HCT116 (cell line): ENCODE measurements around the gene CEP170B. TPM values are rescaled to one million over a fixed set of nuclear protein-coding genes. Genes with fewer than 3 reads are reported as not detected.
"Not testable (repeated sequence)": the region's sequence is repeated elsewhere in the genome, so short reads cannot be mapped to it uniquely, and the experiment has no call there.

ENCODE experiments used
- ATAC-seq: fragments of 200-7000 bp; cut with Tn5 transposase; 2 replicates; pipeline ENCODE4 v1.9.1; 2020; ENCODE audit warnings: mild to moderate bottlenecking, moderate library complexity
- BruUV-seq: library from RNA; stranded (reverse); fragments of 400-500 nt; replicated peaks from 2 replicates; lab custom pipeline; 2021; lab: Mats Ljungman, UMichigan
- CTCF ChIA-PET: fragments of 300-600 bp; sonication (Branson Sonifier 250); formaldehyde crosslinking; loops from one replicate; lab custom pipeline; 2021; ENCODE audit warnings: antibody characterized with exemption; lab: Charles Lee
- POLR2A ChIA-PET: fragments of 300-600, 350-600 bp; sonication (Branson Sonifier 250); formaldehyde crosslinking; loops from one replicate; lab custom pipeline; 2021; ENCODE audit warnings: antibody characterized with exemption; lab: Charles Lee
- RAD21 ChIA-PET, 2 experiments: fragments of 300-600 bp; sonication (Branson Sonifier 250); formaldehyde crosslinking; loops; one replicate each; lab custom pipeline; 2023; ENCODE audit warnings: low total read pairs in 2 of 2; ENCODE audit not compliant: uncharacterized antibody in 2 of 2, unreplicated experiment in 2 of 2, low non-redundant PET in 1 of 2; lab: Charles Lee
- DNase-seq: peaks from one replicate; pipeline ENCODE4 v3.0.0-alpha.2; 2010; ENCODE audit warnings: low read depth, low spot score
- H2AFZ ChIP-seq: fragments of 200-600 bp; shearing (Covaris generic), sonication (generic); 2 replicates; pipeline ENCODE4 v1.6.1; 2017; ENCODE audit warnings: low read depth, mixed run types, mixed read lengths, antibody characterized with exemption, low read length; ENCODE audit not compliant: poor library complexity, severe bottlenecking
- H3K27ac ChIP-seq: 2 replicates; pipeline ENCODE4 v1.5.1; 2012; ENCODE audit warnings: low read depth, low read length
- H3K27me3 ChIP-seq: fragments of 200-600 bp; sonication (generic); 2 replicates; pipeline ENCODE4 v1.6.1; 2016; ENCODE audit warnings: mixed run types, low read length, mixed read lengths; ENCODE audit not compliant: insufficient read depth
- H3K36me3 ChIP-seq, 2 experiments: fragments of 200-500 bp in 1 of 2; fragments of 200-600 bp in 1 of 2; sonication (Bioruptor generic) in 1 of 2; sonication (generic) in 1 of 2; 2 replicates each; pipeline versions ENCODE4 v1.5.1 to v1.6.1; 2014 to 2016; ENCODE audit warnings: low read length in 2 of 2, inconsistent platforms in 1 of 2, mixed read lengths in 1 of 2, mixed run types in 1 of 2; ENCODE audit not compliant: insufficient read depth in 2 of 2, control insufficient read depth in 1 of 2
- H3K4me1 ChIP-seq, 2 experiments: fragments of 200-600 bp in 1 of 2; sonication (generic) in 1 of 2; 2 replicates each; pipeline versions ENCODE4 v1.5.1 to v1.6.1; 2012 to 2017; ENCODE audit warnings: low read length in 2 of 2, inconsistent platforms in 1 of 2, mild to moderate bottlenecking in 1 of 2, mixed read lengths in 1 of 2, mixed run types in 1 of 2, moderate library complexity in 1 of 2; ENCODE audit not compliant: insufficient read depth in 2 of 2, control insufficient read depth in 1 of 2
- H3K4me2 ChIP-seq: fragments of 200-600 bp; sonication (generic); 2 replicates; pipeline ENCODE4 v1.6.1; 2017; ENCODE audit warnings: mixed run types, low read length, mixed read lengths
- H3K4me3 ChIP-seq, 2 experiments: fragments of 200-600 bp in 1 of 2; sonication (generic) in 1 of 2; replicated peaks in 1 of 2; 2 replicates each; pipeline ENCODE4 v1.5.1; 2011 to 2016; ENCODE audit warnings: low read length in 2 of 2, control low read depth in 1 of 2, low read depth in 1 of 2, mild to moderate bottlenecking in 1 of 2, mixed read lengths in 1 of 2, mixed run types in 1 of 2
- H3K79me2 ChIP-seq: fragments of 200-600 bp; sonication (generic); 2 replicates; pipeline ENCODE4 v1.6.1; 2017; ENCODE audit warnings: mild to moderate bottlenecking, mixed run types, low read length, moderate library complexity, mixed read lengths; ENCODE audit not compliant: insufficient read depth
- H3K9ac ChIP-seq: fragments of 200-600 bp; sonication (generic); 2 replicates; pipeline ENCODE4 v1.6.1; 2016; ENCODE audit warnings: low read length, mixed read lengths
- H3K9me2 ChIP-seq: fragments of 200-600 bp; sonication (generic), shearing (Covaris generic); 2 replicates; pipeline ENCODE4 v1.6.1; 2017; ENCODE audit warnings: mixed run types, mild to moderate bottlenecking, moderate library complexity; ENCODE audit not compliant: insufficient read depth
- H3K9me3 ChIP-seq, 2 experiments: fragments of 200-500 bp in 1 of 2; fragments of 200-600 bp in 1 of 2; sonication (Bioruptor generic) in 1 of 2; sonication (generic) in 1 of 2; 2 replicates each; pipeline ENCODE4 v1.6.1; 2014 to 2017; ENCODE audit warnings: low read length in 2 of 2, mixed read lengths in 2 of 2, inconsistent platforms in 1 of 2, low read depth in 1 of 2, mild to moderate bottlenecking in 1 of 2, mixed run types in 1 of 2, moderate library complexity in 1 of 2; ENCODE audit not compliant: control insufficient read depth in 1 of 2, insufficient read depth in 1 of 2
- H4K20me1 ChIP-seq: fragments of 200-600 bp; sonication (generic), shearing (Covaris generic); 2 replicates; pipeline ENCODE4 v1.6.1; 2017; ENCODE audit warnings: mixed run types, mild to moderate bottlenecking, moderate library complexity; ENCODE audit not compliant: insufficient read depth
- CEBPB ChIP-seq: IDR thresholded peaks from 2 replicates; pipeline ENCODE4 v1.6.1; 2012; ENCODE audit warnings: low read depth
- SP1 ChIP-seq: IDR thresholded peaks from 2 replicates; pipeline ENCODE4 v1.6.1; 2012; ENCODE audit warnings: low read depth
- SRF ChIP-seq: IDR thresholded peaks from 2 replicates; pipeline ENCODE4 v1.6.1; 2012; ENCODE audit warnings: low read depth
- TCF7L2 ChIP-seq: IDR thresholded peaks from 2 replicates; pipeline ENCODE4 v1.7.0; 2011; ENCODE audit warnings: borderline replicate concordance, inconsistent platforms; ENCODE audit not compliant: insufficient read depth, insufficient read length; ENCODE audit errors: extremely low read depth
- intact Hi-C: fragments of 100-400 bp; cut with micrococcal nuclease; formaldehyde crosslinking; loops from 2 replicates; pipeline ENCODE4 v1.10.0; 2022
- total RNA-seq: library from RNA; stranded (reverse); gene quantifications from one replicate; pipeline ENCODE4 v1.2.1, GENCODE V29; 2021; ENCODE audit not compliant: unreplicated experiment
- TF ChIP-seq, protein P1 (sequence below): IDR thresholded peaks from 2 replicates; pipeline ENCODE4 v1.6.1; 2012
- TF ChIP-seq, protein P2 (sequence below): IDR thresholded peaks from 2 replicates; pipeline ENCODE4 v1.6.1; 2012; ENCODE audit warnings: low read depth

CEP170B gene
- total RNA-seq, 1 experiment from 2014 or later = 45.9 TPM

DNA sequence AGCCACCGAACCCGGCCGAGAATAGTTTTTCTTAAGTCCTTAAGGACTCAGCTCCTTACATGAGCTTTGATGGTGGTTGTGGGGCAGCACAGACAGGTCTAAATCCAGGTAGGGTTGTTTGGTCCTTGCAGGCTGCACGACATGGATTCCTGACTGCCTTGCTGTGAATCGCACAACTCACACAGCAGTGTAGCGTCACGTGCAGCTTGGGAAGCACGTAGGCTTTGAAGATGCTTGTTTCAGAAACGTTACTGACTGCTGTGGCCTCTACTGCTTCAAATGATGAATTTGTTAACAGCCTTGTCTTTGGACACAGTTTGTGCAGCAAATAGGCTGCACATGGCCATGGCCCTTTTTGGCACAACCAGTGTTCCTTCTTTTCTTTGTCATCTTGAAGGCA is 34.3 kb upstream of the CEP170B start:
- Histone ChIP-seq H3K4me2 (no peak overlapping the region), H2AFZ (no peak overlapping the region), H4K20me1 (no peaks in the 10 kb centered on the region), H3K9me3 (no peaks in the 10 kb centered on the region), H3K36me3 (no peaks in the 10 kb centered on the region), H3K27me3 (no peaks in the 10 kb centered on the region), H3K9ac (no peak overlapping the region), H3K27ac (no peak overlapping the region), H3K4me1 (peaks cover 14 to 20% of the 10 kb centered on the region in 2 experiments), H3K79me2 (no peaks in the 10 kb centered on the region), H3K4me3 (no peak overlapping the region), H3K9me2 (no peaks in the 10 kb centered on the region)
- no peak for TF ChIP-seq SRF
- TF ChIP-seq, protein P1, sequence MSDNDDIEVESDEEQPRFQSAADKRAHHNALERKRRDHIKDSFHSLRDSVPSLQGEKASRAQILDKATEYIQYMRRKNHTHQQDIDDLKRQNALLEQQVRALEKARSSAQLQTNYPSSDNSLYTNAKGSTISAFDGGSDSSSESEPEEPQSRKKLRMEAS = no peak
- TF ChIP-seq, protein P2, sequence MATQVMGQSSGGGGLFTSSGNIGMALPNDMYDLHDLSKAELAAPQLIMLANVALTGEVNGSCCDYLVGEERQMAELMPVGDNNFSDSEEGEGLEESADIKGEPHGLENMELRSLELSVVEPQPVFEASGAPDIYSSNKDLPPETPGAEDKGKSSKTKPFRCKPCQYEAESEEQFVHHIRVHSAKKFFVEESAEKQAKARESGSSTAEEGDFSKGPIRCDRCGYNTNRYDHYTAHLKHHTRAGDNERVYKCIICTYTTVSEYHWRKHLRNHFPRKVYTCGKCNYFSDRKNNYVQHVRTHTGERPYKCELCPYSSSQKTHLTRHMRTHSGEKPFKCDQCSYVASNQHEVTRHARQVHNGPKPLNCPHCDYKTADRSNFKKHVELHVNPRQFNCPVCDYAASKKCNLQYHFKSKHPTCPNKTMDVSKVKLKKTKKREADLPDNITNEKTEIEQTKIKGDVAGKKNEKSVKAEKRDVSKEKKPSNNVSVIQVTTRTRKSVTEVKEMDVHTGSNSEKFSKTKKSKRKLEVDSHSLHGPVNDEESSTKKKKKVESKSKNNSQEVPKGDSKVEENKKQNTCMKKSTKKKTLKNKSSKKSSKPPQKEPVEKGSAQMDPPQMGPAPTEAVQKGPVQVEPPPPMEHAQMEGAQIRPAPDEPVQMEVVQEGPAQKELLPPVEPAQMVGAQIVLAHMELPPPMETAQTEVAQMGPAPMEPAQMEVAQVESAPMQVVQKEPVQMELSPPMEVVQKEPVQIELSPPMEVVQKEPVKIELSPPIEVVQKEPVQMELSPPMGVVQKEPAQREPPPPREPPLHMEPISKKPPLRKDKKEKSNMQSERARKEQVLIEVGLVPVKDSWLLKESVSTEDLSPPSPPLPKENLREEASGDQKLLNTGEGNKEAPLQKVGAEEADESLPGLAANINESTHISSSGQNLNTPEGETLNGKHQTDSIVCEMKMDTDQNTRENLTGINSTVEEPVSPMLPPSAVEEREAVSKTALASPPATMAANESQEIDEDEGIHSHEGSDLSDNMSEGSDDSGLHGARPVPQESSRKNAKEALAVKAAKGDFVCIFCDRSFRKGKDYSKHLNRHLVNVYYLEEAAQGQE = no peak
- no peak for TF ChIP-seq SP1
- TF ChIP-seq CEBPB = no peak
- no peak for TF ChIP-seq TCF7L2
- DNase-seq = no peak
- no peak for ATAC-seq
- ChIA-PET RAD21 (interaction anchor here in 1 of 2 experiments (0.6 kb wide), 1 partner anchor 36 kb away, joined by 3 read pairs; no protein-coding TSS in a partner anchor), CTCF (no interaction called here), POLR2A (no interaction called here)
- intact Hi-C loops = no loop called here
- no TSS peak for BruUV-seq

DNA sequence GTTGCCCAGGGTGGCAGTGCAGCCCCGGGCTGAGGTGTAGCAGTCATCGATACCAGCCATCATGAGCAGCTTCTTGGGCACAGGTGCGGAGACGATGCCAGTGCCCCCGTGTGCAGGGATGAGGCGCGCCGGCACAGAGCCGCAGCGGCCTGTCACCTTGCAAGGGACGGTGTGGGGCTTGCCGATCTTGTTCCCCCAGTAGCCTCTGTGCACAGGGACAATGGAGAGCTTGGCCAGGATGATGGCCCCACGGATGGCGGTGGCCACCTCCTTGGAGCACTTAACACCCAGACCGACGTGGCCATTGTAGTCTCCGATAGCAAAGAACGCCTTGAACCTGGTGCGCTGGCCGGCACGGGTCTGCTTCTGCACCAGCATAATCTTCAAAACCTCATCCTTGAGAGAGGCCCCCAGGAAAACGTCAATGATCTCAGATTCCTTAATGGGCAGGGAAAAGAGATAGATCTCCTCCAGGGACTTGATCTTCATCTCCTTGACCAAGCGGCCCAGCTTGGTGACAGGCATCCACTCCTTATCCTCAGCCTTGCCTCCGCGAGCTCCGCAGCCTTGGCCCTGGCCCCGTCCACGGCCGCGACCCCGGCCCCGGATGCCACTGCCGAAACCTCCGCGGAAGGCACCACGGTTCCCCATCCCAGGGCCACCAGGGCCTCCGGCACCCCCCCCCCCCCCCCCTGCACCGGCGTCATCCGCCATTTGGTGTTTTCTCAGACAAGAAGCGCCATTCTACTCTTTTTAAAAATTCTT is 28.7 kb upstream of the CEP170B start:
- H3K36me3 ChIP-seq, ATAC-seq, RAD21 ChIA-PET, H3K4me3 ChIP-seq, H3K27ac ChIP-seq, H3K4me2 ChIP-seq, H3K9me2 ChIP-seq, H3K9ac ChIP-seq, H3K4me1 ChIP-seq, H4K20me1 ChIP-seq, H2AFZ ChIP-seq, H3K27me3 ChIP-seq, intact Hi-C loops, H3K9me3 ChIP-seq, CTCF ChIA-PET, DNase-seq, BruUV-seq, H3K79me2 ChIP-seq, POLR2A ChIA-PET: not testable (repeated sequence)
